ENCODE measurements around the gene NKAIN4.
"Not testable (repeated sequence)": the region's sequence is repeated elsewhere in the genome, so short reads cannot be mapped to it uniquely, and the experiment has no call there.

NKAIN4 gene

GRCh38 chr20:63255931-63256704 lies 1.9 kb upstream of the NKAIN4 start:
- DNase-seq (ENCODE audit: low read depth), result no peak

- DNase-seq (ENCODE audit: low read depth), result no peak
Measured at GRCh38 chr20:63254606-63255384, 532 bp upstream of the NKAIN4 start.

GRCh38 chr20:63253438-63254231 lies 628 bp downstream of the NKAIN4 start:
- DNase-seq (ENCODE audit: low read depth), result no peak

GRCh38 chr20:63253065-63253437 lies 1.2 kb downstream of the NKAIN4 start:
- DNase-seq (ENCODE audit: low read depth), result no peak

GRCh38 chr20:63252284-63252711 lies 2.0 kb downstream of the NKAIN4 start:
- no peak for DNase-seq (ENCODE audit: low read depth)

DNA sequence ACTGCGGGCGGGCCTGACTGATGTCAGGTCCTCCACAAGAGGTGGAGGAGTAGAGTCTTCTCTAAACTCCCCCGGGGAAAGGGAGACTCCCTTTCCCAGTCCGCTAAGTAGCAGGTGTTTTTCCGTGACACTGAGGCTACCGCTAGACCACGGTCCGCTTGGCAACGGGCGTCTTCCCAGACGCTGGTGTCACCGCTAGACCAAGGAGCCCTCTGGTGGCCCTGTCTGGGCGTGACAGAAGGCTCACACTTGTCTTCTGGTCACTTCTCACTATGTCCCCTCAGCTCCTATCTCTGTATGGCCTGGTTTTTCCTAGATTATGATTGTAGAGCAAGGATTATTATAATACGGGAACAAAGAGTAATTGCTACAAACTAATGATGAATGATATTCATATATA lies 2.9 kb downstream of the NKAIN4 start:
- not testable (repeated sequence) for DNase-seq (ENCODE audit: low read depth)

DNA sequence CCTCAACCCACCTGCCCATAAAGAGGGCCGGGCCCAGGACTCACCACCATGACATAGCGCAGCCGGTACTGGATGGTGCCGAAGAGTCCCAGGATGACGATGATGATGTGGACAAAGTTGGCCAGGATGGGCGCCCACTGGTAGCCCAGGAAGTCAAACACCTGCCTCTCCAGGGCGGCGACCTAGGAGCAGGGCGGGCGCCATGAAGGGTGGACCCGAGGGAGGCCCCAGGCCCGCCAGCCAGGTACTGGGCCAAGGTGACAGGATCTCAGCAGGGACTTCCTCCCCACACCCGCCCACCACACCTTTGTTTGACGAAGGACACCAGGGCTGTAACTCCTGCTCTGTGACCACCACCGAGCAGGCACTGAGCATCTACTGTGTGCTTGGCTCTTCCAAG lies 4.4 kb downstream of the NKAIN4 start:
- DNase-seq (ENCODE audit: low read depth), result no peak

GRCh38 chr20:63248835-63249591 lies 5.2 kb downstream of the NKAIN4 start:
- no peak for DNase-seq (ENCODE audit: low read depth)

DNA sequence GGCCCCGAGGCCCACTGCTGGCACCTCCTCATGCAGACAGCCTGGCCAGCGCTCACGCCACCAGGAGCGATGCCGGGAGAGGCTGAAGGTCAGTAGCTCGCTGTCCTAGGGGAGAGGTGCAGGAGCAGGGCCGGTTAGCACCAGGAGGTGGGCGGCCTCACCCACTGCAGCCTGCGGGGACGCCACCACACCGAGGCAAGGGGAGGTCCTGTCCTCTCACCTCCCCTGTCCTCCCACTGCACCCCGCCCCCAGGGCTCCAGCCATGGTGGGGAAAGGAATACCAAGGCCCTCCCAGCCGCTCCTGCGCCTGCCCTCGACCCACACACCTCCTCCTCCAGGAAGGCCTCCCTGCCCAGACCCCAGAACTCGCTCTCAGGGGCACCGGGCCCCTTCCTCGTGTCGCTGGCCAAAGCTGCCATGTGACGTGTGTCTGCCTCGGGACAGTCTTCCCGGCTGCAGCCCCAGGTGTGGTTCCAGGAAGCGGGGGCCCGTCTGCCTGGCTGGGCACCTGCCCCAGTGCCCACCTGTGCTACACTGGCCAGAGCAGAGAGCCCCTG lies 6.5 kb downstream of the NKAIN4 start:
- DNase-seq (ENCODE audit: low read depth), result no peak

- DNase-seq (ENCODE audit: low read depth), result no peak
Measured at GRCh38 chr20:63246490-63247288, 7.6 kb downstream of the NKAIN4 start.

- no peak for DNase-seq (ENCODE audit: low read depth)
Measured at GRCh38 chr20:63244468-63244867, 9.8 kb downstream of the NKAIN4 start.

GRCh38 chr20:63243604-63244247 lies 10.5 kb downstream of the NKAIN4 start:
- no peak for DNase-seq (ENCODE audit: low read depth)

GRCh38 chr20:63242736-63243135 lies 11.5 kb downstream of the NKAIN4 start:
- no peak for DNase-seq (ENCODE audit: low read depth)

GRCh38 chr20:63241272-63241671 lies 13.0 kb downstream of the NKAIN4 start:
- no peak for DNase-seq (ENCODE audit: low read depth)

GRCh38 chr20:63240004-63240403 lies 14.3 kb downstream of the NKAIN4 start:
- DNase-seq (ENCODE audit: low read depth), result no peak

DNA sequence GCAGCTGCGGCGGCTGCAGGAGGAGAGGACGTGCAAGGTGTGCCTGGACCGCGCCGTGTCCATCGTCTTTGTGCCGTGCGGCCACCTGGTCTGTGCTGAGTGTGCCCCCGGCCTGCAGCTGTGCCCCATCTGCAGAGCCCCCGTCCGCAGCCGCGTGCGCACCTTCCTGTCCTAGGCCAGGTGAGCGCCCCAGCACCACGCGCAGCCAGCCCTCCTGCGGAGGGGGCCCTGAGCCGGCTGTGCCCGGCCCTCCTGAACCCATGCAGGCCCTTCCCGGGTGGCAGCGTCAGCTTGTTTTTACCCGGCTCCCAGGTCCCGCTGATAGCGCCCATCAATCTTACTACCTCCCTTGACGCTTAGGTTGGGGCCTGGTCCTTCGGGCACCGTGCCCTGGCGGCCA lies 14.8 kb downstream of the NKAIN4 start:
- DNase-seq (ENCODE audit: low read depth), result no peak

GRCh38 chr20:63238514-63239125 lies 15.6 kb downstream of the NKAIN4 start:
- DNase-seq (ENCODE audit: low read depth), result no peak

DNA sequence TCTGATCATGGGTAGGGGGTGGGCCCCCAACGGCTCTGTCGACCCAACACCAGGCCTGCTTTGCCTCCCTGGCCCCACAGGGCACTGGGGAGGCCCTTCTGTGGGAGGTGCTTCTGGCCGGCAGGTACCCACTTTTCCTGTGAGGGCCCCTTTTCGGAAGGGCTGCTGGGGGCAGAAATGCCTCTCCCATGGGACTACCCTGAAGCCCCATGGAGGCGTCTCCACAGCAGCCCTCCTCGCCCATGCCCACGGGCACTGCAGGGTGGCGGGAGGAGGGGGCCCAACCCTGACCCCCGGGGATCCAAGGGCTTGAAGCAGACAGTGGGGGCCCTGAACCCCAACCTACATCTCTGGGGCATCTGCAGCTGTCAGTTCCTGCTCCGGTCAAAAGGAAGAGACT lies 16.2 kb downstream of the NKAIN4 start:
- DNase-seq (ENCODE audit: low read depth), result no peak

DNA sequence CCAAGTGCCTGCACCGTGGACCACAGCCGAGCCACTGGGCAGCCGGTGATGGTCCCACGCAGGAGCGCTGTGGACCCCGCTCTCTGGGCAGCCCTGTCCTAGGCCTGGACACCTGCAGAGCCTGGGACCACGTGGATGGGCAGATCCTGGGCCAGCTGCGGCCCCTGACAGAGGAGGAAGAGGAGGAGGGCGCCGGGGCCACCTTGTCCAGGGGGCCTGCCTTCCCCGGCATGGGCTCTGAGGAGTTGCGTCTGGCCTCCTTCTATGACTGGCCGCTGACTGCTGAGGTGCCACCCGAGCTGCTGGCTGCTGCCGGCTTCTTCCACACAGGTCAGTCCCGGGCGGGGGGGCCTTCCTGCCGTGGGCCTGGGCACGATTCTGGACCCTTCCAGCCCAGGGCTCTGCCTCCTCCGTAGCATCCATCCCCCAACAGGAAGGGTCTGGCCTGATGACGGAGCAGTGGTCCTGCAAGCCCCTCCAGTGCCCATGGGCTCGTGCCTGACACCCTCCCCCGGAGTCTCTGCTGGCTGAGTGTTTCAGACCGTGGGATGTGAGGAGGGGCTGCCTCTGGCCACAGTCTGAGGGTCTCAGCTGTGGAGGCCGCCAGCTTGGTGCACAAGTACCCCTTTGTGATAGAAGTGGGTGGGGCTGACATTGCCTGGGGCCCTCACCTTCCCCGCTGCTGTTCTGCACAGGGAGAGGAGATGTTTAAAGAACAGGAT lies 18.0 kb downstream of the NKAIN4 start:
- no peak for DNase-seq (ENCODE audit: low read depth)

Data from amniotic epithelial cell (primary cell).